SH-SY5Y (cell line): Measurements from ENCODE around the gene PAIP2B.

Experiments
- GATA2 ChIP-seq: IDR thresholded peaks from 2 replicates; pipeline ENCODE4 v1.6.1; 2011; ENCODE audit warnings: mild to moderate bottlenecking, low read depth, low read length
- GATA3 ChIP-seq: IDR thresholded peaks from 2 replicates; pipeline ENCODE4 v1.6.1; 2011; ENCODE audit warnings: low read depth, mild to moderate bottlenecking, low read length, moderate library complexity

Gene PAIP2B, protein sequence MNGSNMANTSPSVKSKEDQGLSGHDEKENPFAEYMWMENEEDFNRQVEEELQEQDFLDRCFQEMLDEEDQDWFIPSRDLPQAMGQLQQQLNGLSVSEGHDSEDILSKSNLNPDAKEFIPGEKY

DNA sequence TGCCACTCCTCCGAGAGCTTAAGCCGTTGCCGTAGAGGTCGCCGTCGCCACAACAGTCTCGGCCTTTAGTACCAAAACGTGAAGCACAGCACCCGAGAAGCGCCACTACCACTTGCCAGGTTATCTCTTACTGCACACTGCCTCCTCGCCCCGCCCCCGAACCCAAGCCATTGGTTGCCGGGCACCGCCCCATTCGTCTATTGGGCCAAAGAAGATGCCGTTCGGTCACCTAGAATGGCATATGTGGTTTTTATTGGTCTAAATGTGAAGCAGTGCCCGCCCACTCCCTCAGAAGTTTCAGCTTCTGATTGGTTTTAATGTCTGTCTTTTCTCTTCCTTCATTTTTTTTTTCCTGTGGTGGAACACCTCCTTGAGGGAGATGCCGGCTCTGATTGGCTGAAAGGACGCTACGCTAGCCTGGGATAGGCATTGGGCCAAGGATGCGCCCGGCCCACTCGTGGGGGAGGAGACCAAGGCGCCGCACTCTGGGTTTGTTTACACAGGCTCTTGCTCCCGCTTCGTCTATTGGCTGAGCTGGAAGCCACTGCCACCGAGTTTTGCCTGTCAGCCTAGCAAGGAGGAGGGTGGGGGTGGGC lies at the start of gene PAIP2B:
Gene PAIP2B (minus strand): TSS at position 139 of the 596 bp plus-strand sequence. CDS start 24,514 bp downstream, outside the sequence.
- TF ChIP-seq GATA3 (no peak), GATA2 (0 out of 2 replicates have a peak, but pooled peaks have one; percentile 36)

DNA sequence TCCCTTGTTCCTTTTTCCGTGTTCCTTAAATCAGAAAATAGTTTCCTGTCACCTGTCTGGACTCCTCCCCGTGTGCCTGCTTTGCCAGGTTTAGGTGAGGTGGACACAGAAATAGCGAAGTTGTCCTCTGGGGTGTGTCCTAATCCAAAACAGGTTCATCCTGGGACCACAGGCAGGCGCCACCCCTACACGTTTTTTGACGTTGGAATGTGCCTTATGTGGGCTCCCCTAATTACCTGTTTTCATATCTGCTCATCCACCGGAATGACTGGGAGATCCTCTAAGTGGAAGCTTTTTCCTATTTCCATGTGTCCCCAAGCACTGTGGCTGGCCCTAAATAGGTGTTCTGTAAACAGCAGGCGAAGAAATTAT lies 49.0 kb upstream of the PAIP2B start:
- TF ChIP-seq GATA2 (no peak), GATA3 (no peak)

DNA sequence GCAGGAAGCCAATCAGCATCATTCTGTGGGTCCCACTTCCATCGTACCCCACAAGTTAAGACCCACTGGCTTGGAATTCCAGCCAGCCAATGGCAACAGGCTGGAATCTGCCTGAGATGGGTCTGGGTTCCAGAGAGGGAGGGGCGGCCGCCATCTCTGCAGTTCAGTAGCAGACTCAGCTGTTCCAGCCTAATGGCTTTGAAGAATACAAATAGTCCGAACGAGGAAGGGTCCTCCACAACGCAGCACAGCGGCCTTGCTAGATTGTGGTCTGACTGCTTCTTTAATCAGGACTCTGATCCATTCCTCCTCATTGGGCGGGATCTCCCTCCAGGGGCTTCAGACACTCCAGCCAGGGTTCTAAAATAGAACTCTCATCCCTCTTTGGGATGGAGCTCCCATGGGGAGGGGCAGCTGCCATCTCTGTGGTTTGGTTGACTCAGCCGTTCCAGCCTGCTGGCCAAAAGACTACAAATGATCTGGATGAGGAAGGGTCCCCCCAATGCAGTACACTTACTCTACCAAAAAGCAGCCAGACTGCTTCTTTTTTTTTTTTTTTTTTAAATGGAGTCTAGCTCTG lies 42.7 kb upstream of the PAIP2B start:
- no peak for TF ChIP-seq GATA3
- no peak for TF ChIP-seq GATA2

DNA sequence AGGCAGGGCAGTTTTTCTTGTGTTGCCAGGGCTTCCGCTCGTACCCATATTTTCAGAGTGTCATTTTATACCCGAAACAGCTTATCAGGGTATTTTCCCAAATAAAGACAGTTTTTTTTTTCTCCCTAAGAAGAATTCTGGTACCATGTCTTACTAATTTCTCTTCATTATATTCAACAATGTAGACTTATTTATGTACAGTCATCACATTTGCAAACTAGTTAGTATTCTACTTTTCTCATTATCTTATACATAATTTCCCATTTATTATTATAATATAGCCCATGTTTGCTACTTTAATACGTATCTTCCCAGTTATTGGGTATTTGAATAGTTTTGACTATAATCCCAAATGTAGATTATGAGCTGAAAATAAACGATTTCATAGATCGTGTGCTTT lies 36.5 kb upstream of the PAIP2B start:
- TF ChIP-seq GATA3 = no peak
- TF ChIP-seq GATA2 = no peak

DNA sequence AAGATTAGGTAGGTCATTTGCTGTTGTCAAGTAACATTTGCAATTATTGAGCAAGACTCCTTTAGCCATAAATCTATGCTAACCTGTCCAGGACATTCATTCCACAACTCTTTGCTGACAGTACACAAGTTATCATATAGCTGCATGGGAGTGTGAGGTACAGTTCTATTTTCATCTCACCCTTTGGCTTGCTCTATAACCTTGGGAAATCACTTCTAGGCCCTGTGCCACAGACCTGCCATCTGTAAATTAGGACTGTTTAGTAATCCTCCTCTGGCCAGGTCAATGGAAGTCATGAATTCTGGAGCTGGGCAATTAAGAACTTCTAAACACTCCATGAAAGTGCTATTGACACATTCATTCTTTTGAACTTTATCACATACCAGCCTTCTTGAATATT lies 34.6 kb upstream of the PAIP2B start:
- no peak for TF ChIP-seq GATA3
- no peak for TF ChIP-seq GATA2

DNA sequence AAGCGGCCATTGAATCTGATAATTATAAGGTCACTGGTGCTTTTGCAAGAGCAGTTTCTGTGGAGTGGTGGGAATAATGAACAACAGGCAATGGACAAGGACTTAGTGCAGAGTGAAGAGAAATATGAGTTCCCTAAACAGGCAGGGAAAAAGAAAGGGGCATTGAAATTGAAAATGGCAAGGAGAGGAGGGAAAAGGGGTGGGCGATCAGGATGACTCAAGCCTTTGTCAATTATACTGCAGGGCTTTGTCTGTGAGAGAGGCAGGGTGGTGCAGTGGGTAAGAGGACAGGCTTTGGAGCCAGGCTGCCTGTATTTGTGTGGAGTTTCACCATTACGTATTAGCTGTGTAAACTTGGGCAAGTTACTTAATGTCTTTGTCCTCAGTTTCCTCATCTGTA lies 29.5 kb upstream of the PAIP2B start:
- TF ChIP-seq GATA2 (no peak), GATA3 (no peak)

DNA sequence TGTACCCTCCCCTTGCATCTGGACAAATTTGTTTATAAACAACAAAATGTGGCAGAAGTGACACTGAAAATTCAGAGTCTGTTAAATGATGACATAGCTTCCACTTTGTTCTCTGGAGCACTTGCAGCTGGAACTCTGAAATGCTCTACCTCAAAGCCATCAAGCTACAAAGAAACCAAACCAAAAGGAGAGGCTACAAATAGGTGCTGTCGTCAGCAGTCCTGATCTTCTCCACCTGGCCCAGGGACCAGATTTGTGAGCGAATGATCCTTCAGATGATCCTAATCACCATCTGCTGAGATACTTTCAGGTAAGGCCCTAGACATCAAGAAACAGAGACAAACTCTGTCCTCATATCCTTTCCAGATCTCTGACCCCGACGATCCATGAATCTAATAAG lies 27.9 kb upstream of the PAIP2B start:
- TF ChIP-seq GATA3 (no peak), GATA2 (no peak)

DNA sequence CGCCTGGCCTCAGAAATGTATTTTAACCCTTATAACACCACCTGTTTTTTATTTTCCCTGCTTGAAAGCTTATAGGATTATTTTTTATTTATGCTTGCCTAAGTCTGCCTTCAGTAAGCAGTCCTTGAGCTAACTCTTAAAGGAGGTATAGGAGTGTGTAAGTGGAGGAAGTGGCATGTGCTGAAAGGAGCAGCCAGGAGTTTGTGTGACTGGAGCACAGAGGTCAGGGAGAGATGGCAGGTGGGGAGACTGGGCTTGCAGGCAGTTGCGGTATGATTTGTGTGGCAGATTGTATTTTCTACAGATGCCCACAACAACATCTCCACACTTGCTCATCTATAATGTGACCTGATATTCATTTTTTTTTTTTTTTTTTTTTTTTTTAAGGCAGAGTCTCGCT lies 27.2 kb upstream of the PAIP2B start:
- TF ChIP-seq GATA2 (no peak), GATA3 (no peak)

DNA sequence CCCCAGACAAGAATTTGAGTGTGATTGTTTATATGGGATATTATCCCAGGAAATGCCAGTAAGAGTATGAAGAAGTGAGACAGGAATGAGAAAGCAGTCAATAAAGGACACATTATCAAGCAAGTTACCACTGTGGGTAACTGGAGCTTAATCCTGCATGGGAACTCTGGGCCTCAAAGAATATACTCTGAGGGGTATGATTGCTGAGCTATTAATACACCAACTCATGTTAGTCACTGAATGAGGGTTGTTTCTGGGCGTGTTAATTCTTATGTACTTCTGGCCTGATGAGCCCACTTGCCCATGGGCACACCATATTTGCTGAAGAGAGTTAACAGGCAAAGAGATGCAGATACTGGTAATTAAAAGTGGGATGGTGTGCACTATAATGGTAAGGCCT lies 26.6 kb upstream of the PAIP2B start:
- no peak for TF ChIP-seq GATA2
- no peak for TF ChIP-seq GATA3

DNA sequence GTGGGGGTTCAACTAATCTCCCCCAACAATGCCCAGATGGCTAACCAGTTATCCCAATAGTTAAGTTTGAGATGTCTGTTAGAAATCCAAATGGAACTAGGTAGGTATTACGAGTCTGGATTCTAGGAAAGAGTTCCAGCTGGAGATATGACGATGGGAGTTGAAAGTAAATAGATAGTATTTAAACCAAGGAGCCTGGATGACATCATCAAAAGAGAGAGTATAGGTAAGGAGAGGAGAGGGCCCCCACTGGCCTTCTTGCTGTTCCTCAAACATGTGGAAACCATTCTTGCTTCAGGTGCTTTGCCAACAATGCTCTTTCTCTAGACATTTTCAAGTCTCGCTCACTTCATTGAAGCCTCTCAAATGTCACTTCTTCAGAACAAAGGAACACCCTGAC lies 26.0 kb upstream of the PAIP2B start:
- TF ChIP-seq GATA3 (no peak), GATA2 (no peak)

DNA sequence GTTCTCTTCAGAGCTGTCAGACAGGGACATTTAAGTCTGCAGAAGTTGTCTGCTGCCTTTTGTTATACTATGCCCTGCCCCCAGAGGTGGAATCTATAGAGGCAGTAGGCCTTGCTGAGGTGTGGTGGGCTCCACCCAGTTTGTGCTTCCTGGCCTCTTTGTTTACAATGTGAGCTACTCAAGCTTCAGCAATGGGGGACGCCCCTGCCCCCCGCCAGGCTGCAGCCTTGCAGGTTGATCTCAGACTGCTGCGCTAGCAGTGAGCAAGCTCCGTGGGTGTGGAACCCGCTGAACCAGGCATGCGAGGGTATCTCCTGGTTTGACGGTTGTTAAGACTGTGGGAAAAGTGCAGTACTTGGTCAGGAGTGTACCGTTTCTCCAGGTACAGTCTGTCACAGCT lies 24.0 kb upstream of the PAIP2B start:
- TF ChIP-seq GATA3 (no peak), GATA2 (no peak)

DNA sequence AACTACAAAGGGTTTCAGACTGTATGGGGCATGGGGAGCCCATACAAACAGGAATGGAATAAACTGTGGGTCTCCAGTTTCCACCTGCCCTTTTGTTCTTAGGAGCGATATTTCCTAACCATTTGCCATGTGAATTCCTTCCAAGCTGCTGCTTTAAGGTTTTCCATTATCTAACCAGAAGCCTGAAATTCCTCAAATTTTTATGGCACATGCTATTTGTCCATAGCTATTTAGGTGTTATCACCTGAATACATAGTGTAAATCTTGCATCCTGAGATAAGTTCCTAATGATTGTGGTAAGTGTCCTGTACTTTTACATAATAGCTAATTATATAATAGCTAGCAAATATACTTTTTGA lies 17.4 kb upstream of the PAIP2B start:
- no peak for TF ChIP-seq GATA2
- TF ChIP-seq GATA3 = no peak

DNA sequence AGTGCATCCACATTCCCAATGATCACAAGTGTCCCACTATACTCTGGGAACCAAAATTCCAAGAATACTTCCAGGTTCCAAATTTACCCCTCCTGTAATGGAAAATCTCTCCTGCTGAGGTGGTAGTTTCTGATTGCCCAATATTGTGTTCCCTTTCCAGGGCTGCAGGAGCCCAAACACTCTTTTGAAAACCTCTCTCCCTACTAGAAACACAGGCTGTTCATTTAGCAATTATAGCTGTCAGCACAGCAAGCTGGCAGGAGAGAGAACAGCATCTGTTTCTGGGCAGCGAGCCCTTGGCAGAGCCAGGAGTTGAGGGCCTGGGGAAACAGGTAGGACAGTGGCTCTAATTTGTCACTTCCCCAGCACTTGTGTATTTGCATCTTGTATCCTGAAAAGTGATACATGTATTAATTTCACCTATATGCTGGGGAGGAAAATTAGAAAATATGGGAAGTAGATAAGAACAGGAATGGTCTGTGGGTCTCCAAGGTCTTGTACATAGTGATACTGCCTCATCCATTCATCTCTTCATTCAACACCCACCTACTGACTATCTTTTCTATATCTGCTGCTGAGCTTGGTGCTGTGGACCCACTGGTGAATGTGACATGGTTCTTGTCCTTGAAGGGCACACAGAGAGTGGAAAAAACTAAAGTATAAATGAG lies 16.9 kb upstream of the PAIP2B start:
- TF ChIP-seq GATA3 (no peak), GATA2 (no peak)

DNA sequence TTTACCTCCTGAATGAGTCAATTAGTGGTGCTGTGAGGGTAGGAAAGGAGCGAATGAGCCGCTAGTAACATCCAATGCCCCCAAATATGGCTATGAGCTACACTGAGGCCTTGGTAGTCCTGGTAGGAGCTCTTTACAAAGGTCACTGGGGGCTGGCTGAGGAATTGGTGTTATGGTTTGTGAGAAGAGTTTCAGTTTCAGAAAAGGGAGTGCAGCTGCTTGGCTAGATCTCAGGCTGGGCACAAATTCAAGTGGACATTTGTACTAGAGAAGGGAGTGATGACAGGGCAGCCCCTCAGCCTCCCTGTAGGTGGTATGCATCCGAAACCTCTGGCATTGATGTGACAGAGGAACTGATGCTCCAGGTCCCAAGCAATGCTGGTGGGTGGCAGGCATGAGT lies 13.9 kb upstream of the PAIP2B start:
- TF ChIP-seq GATA3 = no peak
- no peak for TF ChIP-seq GATA2

DNA sequence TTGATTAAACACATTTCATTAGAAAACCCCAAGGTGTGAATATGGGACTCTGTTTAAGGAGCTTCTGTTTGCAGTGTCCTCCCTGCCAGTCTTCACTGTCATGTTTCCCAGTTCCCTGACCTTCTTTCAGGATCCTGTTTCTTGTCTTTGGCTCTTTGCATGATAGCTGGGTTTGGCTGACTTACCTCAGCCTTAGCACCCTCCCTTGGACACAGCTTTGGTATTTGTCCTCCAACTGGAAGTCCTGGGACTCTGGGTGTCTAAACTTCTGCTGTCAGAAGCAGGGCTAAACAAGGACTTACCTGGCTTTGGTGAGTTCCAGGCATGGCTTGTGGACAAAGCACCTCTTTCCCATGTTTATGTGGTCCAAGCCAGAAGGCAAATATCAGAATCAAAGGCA lies 11.2 kb upstream of the PAIP2B start:
- TF ChIP-seq GATA3 = no peak
- TF ChIP-seq GATA2 = no peak
